NT2/D1 (cell line): Measurements from ENCODE around the gene LAPTM5.

ENCODE experiments used
- SUZ12 ChIP-seq: IDR thresholded peaks from 2 replicates; pipeline ENCODE4 v1.6.1; 2011; ENCODE audit not compliant: insufficient read length, insufficient read depth; ENCODE audit errors: extremely low read depth
- YY1 ChIP-seq: IDR thresholded peaks from 2 replicates; pipeline ENCODE4 v1.6.1; 2011; ENCODE audit not compliant: insufficient read length, insufficient read depth
- ZNF274 ChIP-seq: IDR thresholded peaks from 2 replicates; pipeline ENCODE4 v1.6.1; 2011; ENCODE audit warnings: mild to moderate bottlenecking, low read depth, low read length

DNA sequence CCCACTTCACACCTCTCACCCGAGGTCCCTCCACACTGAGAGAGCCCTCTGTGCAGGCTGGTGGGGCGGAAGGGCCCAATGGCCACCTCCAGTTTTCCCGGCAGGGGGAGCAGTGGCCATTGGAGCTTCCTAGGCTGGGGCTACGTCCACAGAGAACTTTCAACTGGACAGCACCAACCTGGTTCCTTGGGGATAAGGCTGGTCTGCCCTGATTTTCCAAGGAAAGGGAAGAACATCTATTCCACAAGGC is 20.3 kb upstream of the LAPTM5 start:
- TF ChIP-seq SUZ12: no peak
- no peak for TF ChIP-seq YY1
- no peak for TF ChIP-seq ZNF274
